NCI-H2171 (cell line): ENCODE data around the gene URI1.
"Not testable (repeated sequence)": the region's sequence is repeated elsewhere in the genome, so short reads cannot be mapped to it uniquely, and the experiment has no call there.

Experiments used
- DNase-seq: peaks from one replicate; lab custom pipeline; 2025; lab: John Stamatoyannopoulos, UW

The URI1 gene

GRCh38 chr19:30026933-30027332 is 84.9 kb downstream of the URI1 start:
- DNase-seq, result no peak

- no peak for DNase-seq
Measured at GRCh38 chr19:30028118-30028991, 86.3 kb downstream of the URI1 start.

GRCh38 chr19:30028992-30029343 is 86.9 kb downstream of the URI1 start:
- DNase-seq, result no peak

- no peak for DNase-seq
Measured at GRCh38 chr19:30029721-30030510, 87.9 kb downstream of the URI1 start.

GRCh38 chr19:30034321-30034720 is 92.3 kb downstream of the URI1 start:
- DNase-seq, result no peak

GRCh38 chr19:30036154-30037129 is 94.4 kb downstream of the URI1 start:
- no peak for DNase-seq

GRCh38 chr19:30037835-30038234 is 95.8 kb downstream of the URI1 start:
- no peak for DNase-seq

- DNase-seq, result not testable (repeated sequence)
Measured at GRCh38 chr19:30041931-30042330, 99.9 kb downstream of the URI1 start.

GRCh38 chr19:30043008-30043407 is 101.0 kb downstream of the URI1 start:
- DNase-seq, result not testable (repeated sequence)

GRCh38 chr19:30044273-30045248 is 102.5 kb downstream of the URI1 start:
- DNase-seq, result no peak

- no peak for DNase-seq
Measured at GRCh38 chr19:30046522-30046921, 104.5 kb downstream of the URI1 start.

GRCh38 chr19:30047432-30047831 is 105.4 kb downstream of the URI1 start:
- no peak for DNase-seq

GRCh38 chr19:30049226-30049625 is 107.2 kb downstream of the URI1 start:
- no peak for DNase-seq

- DNase-seq, result no peak
Measured at GRCh38 chr19:30049846-30050667, 108.0 kb downstream of the URI1 start.

GRCh38 chr19:30052122-30053075 is 110.4 kb downstream of the URI1 start:
- no peak for DNase-seq

GRCh38 chr19:30053558-30053957 is 111.5 kb downstream of the URI1 start:
- DNase-seq, result no peak

GRCh38 chr19:30054210-30054609 is 112.2 kb downstream of the URI1 start:
- DNase-seq, result no peak

- DNase-seq, result no peak
Measured at GRCh38 chr19:30056580-30056979, 114.5 kb downstream of the URI1 start.
